Effector memory CD8-positive, alpha-beta T cell (primary cell): Measurements from ENCODE around the gene ALDH3B1.
"Not testable (repeated sequence)": the region's sequence is repeated elsewhere in the genome, so short reads cannot be mapped to it uniquely, and the experiment has no call there.

Experiments
- ATAC-seq: fragments of 150-1000 bp; cut with Tn5 transposase; replicated peaks from 2 replicates; pipeline ENCODE4 v1.10.0; 2021; ENCODE audit warnings: mild to moderate bottlenecking, moderate library complexity
- DNase-seq, 3 experiments: peaks; one replicate each; pipeline ENCODE4 v3.0.0; 2021
- H3K27ac Mint-ChIP-seq, 2 donors: one replicate each; pipeline ENCODE4 v1.8.0; 2022; ENCODE audit warnings: mild to moderate bottlenecking in 2 of 2, mixed read lengths in 2 of 2, moderate library complexity in 2 of 2
- H3K27me3 Mint-ChIP-seq, 2 donors: one replicate each; pipeline ENCODE4 v1.8.0; 2022; ENCODE audit warnings: mixed read lengths in 2 of 2
- H3K36me3 Mint-ChIP-seq: one replicate; pipeline ENCODE4 v1.8.0; 2022; ENCODE audit warnings: mild to moderate bottlenecking, moderate library complexity, mixed read lengths; ENCODE audit not compliant: insufficient read depth
- H3K4me1 Mint-ChIP-seq, 2 donors: one replicate each; pipeline ENCODE4 v1.8.0; 2022; ENCODE audit warnings: low read depth in 2 of 2, mixed read lengths in 2 of 2
- H3K4me3 Mint-ChIP-seq, 2 donors: one replicate each; pipeline ENCODE4 v1.8.0; 2022; ENCODE audit warnings: mild to moderate bottlenecking in 2 of 2, mixed read lengths in 2 of 2, moderate library complexity in 2 of 2
- H3K9me3 Mint-ChIP-seq, 2 donors: one replicate each; pipeline ENCODE4 v1.8.0; 2022; ENCODE audit warnings: mixed read lengths in 2 of 2
- total RNA-seq, 9 experiments: gene quantifications; one replicate each; lab custom pipeline; 2026; lab: John Stamatoyannopoulos, UW

Gene ALDH3B1, protein sequence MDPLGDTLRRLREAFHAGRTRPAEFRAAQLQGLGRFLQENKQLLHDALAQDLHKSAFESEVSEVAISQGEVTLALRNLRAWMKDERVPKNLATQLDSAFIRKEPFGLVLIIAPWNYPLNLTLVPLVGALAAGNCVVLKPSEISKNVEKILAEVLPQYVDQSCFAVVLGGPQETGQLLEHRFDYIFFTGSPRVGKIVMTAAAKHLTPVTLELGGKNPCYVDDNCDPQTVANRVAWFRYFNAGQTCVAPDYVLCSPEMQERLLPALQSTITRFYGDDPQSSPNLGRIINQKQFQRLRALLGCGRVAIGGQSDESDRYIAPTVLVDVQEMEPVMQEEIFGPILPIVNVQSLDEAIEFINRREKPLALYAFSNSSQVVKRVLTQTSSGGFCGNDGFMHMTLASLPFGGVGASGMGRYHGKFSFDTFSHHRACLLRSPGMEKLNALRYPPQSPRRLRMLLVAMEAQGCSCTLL
- 0 to 0.06 (median 0) reads per million in 9 experiments for total RNA-seq

DNA sequence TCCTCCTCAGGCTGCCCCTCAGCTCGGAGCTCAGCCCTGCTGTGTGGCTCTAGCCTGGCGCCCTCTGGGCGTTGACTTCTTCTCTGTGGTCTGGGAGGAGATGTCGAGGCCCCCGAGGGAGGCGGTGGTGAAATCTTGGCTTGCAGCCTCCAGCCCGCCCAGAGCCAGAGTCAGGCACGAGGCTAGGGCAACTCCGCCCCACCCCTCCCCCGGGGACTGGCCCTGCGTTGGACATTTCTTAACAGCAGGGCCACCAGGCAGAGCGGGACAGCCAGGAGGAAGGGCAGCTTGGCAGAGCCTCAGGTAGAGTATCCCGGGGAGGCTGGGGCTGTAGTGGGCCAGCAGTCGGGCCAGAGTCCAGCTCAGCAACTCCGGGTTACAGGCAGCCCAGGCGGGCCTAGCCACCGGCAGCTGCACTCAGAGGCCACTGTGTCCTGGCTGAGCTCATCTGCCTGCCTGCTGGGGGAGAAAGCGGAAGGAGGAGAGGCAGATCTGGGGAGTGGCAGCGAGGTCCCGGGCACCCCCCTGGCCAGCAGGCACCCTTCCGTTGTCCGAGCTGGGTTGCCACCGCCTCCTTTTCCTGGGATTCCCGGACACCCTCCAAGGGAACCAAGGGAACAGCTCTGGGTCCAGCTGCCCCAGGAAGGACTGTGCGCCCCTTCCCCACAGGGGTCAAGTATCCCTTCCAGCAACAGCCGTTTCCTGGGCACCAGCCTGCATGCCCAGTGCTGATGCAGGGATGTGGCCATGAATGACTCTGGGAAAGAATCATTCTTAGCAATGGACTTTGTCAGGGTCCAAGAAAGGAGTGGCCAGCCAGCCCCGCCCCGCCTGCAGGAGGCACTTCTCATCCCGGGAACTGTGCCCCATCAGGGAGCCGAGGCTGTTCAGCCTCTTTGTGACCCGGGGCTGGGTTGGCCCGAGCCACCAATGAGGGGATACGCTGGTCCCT lies at the start of gene ALDH3B1:
TSS of gene ALDH3B1 (plus strand) at position 238 of the 952 bp plus-strand sequence. CDS start 4,971 bp downstream, outside the sequence.
- Mint-ChIP-seq H3K4me1 (peaks cover 0 to 5% of the 10 kb centered on the region in 2 donors), H3K4me3 (no peak within 1 kb of the TSS), H3K27ac (no peak within 1 kb of the TSS), H3K27me3 (peaks cover 0 to 9% of the 10 kb centered on the region in 2 donors), H3K9me3 (no peaks in the 10 kb centered on the region), H3K36me3 (peaks cover 2% of the 10 kb centered on the region)
- DNase-seq (no peak), ATAC-seq (peak; percentile 41)

DNA sequence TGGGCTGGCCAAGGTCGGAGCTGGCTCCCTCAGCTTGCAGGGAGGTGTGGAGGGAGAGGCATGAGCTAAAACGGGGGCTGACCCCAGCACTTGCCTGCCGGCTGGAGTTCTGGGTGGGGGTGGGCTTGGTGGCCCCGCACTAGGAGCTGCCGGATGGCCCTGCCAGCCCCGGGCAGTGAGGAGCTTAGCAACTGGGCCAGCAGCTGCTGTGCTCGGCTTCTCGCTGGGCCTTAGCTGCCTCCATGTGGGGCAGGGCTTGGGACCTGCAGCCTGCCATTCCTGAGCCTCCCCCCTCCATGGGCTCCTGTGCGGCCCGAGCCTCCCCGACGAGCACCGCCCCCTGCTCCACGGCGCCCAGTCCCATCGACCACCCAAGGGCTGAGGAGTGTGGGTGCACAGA lies 46.9 kb upstream of the ALDH3B1 start:
- H3K9me3 Mint-ChIP-seq, ATAC-seq, H3K27ac Mint-ChIP-seq, H3K4me3 Mint-ChIP-seq, H3K4me1 Mint-ChIP-seq, DNase-seq, H3K36me3 Mint-ChIP-seq: not testable (repeated sequence)
- H3K27me3 Mint-ChIP-seq, result peaks cover 25 to 41% of the 10 kb centered on the region in 2 donors

DNA sequence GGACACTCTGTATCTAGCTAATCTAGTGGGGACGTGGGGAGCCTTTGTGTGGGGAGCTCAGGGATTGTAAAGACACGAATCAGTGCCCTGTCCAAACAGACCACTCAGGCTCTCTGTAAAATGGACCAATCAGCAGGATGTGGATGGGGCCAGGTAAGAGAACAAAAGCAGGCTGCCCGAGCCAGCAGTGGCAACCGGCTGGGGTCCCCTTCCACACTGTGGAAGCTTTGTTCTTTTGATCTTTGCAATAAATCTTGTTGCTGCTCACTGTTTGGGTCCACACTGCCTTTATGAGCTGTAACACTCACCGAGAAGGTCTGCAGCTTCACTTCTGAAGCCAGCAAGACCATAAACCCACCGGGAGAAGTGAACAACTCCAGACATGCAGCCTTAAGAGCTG lies 46.2 kb upstream of the ALDH3B1 start:
- DNase-seq, H3K4me3 Mint-ChIP-seq, H3K36me3 Mint-ChIP-seq, H3K27ac Mint-ChIP-seq, H3K9me3 Mint-ChIP-seq, H3K4me1 Mint-ChIP-seq, ATAC-seq: not testable (repeated sequence)
- H3K27me3 Mint-ChIP-seq, result peaks cover 25 to 35% of the 10 kb centered on the region in 2 donors

DNA sequence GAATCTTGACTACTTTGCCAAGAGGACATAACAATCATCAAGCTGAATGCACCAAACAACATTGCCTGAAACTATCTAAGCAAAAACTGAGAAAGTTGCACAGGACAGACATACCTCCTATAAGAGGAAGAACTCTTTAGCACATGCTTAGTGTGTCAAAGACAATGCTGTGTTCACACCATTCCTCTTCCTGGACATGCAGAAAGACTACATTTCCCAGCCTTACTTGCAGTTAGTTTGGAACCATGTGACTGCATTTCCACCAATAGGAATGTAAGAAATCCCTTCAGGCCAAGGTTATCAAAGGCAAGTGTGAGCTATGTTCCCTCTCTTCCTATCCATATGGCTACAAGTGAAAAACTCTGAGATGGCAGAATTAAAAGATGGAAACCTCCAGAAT lies 45.4 kb upstream of the ALDH3B1 start:
- DNase-seq, ATAC-seq, H3K4me3 Mint-ChIP-seq, H3K9me3 Mint-ChIP-seq, H3K27ac Mint-ChIP-seq, H3K36me3 Mint-ChIP-seq, H3K4me1 Mint-ChIP-seq: not testable (repeated sequence)
- peaks cover 21 to 29% of the 10 kb centered on the region in 2 donors for H3K27me3 Mint-ChIP-seq

DNA sequence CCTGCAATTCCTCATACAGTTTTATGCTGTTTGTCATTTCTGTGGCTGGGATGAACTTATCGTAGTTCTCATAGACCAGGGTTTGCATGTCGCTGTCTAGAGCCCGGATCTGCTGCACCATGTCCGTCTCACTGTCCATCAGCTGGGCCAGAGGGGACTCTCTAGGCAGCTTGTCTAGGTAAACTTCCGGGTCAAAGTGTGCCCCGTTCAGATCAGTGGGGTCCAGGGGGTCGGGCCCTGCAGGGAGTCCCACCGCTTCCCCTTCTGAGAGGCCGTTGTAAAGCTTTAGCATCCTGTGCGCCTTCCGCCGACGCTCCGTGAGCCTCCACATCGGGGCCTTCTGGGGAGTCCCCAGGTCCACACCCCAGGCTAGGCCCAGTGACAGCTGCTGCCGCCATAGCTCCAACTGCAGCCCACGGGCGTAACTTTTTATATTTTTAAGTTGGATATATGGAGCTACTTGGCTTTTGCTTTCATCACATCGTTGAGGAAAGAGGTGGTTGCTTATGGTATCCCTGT lies 44.2 kb upstream of the ALDH3B1 start:
- not testable (repeated sequence) for H3K4me1 Mint-ChIP-seq, H3K9me3 Mint-ChIP-seq, H3K36me3 Mint-ChIP-seq, H3K27ac Mint-ChIP-seq, ATAC-seq, H3K4me3 Mint-ChIP-seq, DNase-seq
- H3K27me3 Mint-ChIP-seq, result peaks cover 13 to 26% of the 10 kb centered on the region in 2 donors

DNA sequence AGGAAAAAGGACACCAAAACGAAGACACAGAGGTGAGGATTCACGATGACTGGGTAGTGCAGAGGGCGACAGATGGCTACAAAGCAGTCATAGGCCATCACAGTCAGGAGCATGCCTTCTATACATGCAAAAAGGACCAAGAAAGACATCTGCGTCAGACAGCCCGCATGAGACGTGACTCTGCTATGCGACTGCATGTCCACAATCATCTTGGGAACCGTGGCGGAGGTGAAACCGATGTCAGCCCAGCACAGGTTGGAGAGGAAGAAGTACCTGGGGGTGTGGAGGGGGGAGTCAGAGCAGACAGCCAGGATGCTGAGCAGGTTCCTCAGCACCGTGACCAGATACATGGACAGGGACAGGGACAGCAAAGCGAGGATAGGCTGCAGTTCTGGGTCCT lies 35.4 kb upstream of the ALDH3B1 start:
- not testable (repeated sequence) for DNase-seq, H3K27ac Mint-ChIP-seq, H3K9me3 Mint-ChIP-seq, ATAC-seq, H3K36me3 Mint-ChIP-seq, H3K4me1 Mint-ChIP-seq, H3K4me3 Mint-ChIP-seq
- peaks cover 47 to 82% of the 10 kb centered on the region in 2 donors for H3K27me3 Mint-ChIP-seq

DNA sequence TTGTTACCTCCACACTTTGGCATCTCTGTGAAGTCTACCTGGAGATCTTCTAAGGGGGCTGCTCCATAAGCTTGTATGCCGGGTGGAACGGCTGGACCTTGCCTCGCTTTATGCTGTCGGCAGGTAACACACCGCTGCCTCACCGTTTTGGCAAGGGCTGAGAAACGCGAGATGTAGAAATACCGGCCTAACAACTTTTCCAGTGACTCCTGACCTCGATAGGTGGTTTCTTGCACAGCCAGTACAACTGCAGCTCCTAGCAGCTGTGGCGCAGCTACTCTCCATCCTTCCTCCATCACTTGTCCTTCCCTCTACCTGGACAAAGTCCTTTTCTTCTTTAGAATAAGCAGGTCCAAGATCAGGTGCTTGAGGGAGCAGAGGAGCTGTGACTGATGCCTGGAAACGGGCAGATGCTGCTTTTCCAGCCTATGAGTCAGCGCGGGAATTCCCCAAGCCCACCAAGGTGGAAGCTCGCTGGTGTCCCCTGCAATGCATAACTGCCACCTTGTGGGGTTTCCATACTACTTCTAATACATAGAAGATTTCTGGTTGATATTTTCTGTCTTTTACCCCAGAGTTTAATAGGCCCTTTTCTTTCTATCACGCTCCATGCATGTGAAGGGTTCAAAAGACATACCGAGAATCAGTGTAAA lies 31.2 kb upstream of the ALDH3B1 start:
- not testable (repeated sequence) for H3K4me1 Mint-ChIP-seq, H3K4me3 Mint-ChIP-seq, H3K36me3 Mint-ChIP-seq, DNase-seq, H3K27ac Mint-ChIP-seq, H3K9me3 Mint-ChIP-seq, ATAC-seq
- H3K27me3 Mint-ChIP-seq, result peaks cover 33 to 76% of the 10 kb centered on the region in 2 donors

DNA sequence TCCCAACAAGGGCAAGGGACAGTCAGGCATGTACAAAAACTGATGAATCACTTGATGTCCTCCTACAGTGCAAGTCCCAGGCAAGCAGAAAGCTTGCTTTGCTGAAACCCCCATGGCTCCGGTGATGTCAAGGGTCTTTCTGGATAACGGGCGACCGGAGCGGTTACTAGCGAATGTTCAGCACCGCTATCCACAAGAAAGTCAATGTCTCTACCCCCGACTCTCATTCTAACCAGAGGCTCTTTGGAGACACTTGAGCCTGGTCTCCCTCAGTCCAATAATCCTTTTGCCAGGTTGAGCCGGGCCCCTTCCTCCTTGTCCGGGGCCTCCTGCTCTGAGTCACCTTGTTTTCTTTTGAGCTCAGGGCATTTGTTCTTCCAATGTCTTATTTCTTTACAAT lies 28.9 kb upstream of the ALDH3B1 start:
- ATAC-seq, H3K36me3 Mint-ChIP-seq, DNase-seq, H3K4me3 Mint-ChIP-seq, H3K27ac Mint-ChIP-seq, H3K4me1 Mint-ChIP-seq, H3K9me3 Mint-ChIP-seq: not testable (repeated sequence)
- peaks cover 26 to 65% of the 10 kb centered on the region in 2 donors for H3K27me3 Mint-ChIP-seq

DNA sequence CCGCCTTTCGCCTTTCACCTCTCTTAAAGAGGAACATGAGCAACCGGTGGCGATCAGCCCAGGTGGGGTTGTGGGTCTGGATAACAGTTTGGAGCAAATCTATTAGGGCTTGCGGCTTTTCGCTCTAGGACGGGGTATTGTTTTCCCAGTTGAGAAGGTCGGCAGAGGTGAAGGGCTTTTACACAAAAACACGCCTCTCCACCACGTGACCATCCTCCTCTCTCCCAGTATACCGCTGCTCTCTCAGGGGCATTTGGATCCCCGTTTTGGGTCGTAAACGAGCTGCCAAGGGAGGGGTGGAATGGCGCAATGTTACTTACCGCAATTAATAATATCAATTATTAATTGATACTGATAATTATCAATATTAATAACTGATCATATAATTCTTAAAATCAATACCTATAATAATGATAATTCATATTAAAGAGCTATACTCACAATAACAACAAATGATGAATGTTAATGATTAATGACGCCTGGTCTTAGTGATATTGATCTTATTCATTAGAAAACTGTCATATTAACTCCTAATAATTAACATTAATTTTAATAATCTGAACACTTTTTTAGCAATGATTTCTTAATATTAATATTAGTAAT lies 27.8 kb upstream of the ALDH3B1 start:
- H3K27ac Mint-ChIP-seq, H3K36me3 Mint-ChIP-seq, ATAC-seq, DNase-seq, H3K4me1 Mint-ChIP-seq, H3K4me3 Mint-ChIP-seq, H3K9me3 Mint-ChIP-seq: not testable (repeated sequence)
- H3K27me3 Mint-ChIP-seq, result peaks cover 21 to 54% of the 10 kb centered on the region in 2 donors

DNA sequence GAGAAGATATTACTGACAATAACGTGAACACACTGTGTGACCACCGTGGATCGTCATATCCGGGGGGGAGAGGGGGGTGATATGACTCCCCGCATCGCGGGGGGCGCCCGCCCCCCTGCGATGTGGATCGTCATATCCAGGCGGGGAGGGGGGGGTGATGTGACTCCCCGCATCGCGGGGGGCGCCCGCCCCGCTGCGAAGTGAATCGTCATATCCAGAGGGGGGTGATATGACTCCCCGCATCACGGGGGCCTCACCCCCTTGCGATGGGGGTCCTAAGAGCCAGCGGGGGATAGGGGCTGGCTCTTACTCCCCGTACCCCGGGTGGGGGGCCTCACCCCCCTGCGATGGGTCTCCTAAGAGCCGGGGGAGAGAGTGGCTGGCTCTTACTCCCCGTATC lies 26.2 kb upstream of the ALDH3B1 start:
- Mint-ChIP-seq H3K36me3 (no peaks in the 10 kb centered on the region), H3K9me3 (no peaks in the 10 kb centered on the region), H3K4me1 (no peaks in the 10 kb centered on the region), H3K4me3 (no peak overlapping the region), H3K27me3 (peaks cover 13 to 38% of the 10 kb centered on the region in 2 donors), H3K27ac (no peak overlapping the region)
- DNase-seq (no peak), ATAC-seq (no peak)

DNA sequence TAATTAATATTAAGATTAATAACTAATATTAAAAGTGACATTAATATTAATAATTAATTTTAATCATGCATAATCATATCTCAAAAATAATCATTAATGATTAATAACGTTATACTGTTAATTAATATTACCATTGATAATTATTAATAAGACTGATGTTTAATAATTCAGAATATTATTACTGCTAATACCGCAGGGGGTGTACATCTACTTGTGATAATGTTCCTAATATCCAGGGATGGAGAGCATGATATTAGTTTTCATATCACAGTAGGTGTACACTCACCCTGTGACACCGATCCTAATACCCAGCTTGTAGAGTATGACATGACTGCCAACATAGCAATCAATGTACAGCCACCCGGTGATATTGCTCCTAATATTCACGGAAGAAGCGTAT lies 24.8 kb upstream of the ALDH3B1 start:
- H3K27me3 Mint-ChIP-seq, result peaks cover 7 to 25% of the 10 kb centered on the region in 2 donors
- DNase-seq, H3K4me1 Mint-ChIP-seq, ATAC-seq, H3K9me3 Mint-ChIP-seq, H3K4me3 Mint-ChIP-seq, H3K36me3 Mint-ChIP-seq, H3K27ac Mint-ChIP-seq: not testable (repeated sequence)

DNA sequence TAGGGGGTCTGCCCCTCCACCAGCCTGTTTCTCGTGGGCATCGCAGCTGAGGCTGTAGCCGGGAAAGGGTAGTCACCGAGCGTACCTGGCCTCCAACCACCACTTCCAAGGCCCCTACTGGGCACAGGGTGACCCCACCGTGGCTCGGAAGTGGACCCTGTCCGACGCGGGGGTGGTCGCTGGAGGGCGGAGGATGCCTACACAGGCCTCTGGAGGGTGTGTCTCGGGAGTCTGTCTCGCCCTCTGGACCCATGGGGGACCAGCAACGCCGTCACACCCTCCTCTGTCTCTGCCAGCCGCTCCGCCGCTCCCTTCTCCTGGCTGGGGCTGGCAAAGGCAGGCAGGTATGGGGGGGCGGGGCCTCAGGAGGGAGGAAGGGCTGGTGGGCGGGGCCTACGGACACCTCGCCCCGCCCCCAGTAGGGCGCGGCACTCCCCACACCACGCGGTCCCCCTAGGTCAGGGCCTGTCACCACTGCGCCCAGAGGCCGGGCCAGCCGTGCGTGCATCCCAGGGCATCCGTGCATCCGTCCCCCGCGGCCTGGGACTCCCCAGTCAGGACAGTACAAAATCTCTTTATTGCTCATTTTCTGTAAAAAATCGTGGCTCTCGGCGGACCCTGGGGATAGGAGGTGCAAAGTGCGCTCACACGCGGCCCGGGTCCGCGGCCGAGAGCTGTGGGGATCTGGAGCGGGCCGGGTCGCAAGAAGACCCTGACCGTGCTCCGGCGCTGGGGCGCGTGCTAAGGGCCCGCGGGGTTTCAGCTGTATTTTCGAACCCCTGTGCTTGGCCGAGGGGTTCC lies 19.4 kb upstream of the ALDH3B1 start:
- not testable (repeated sequence) for H3K27me3 Mint-ChIP-seq, DNase-seq, H3K4me1 Mint-ChIP-seq, H3K9me3 Mint-ChIP-seq, H3K36me3 Mint-ChIP-seq, ATAC-seq
- Mint-ChIP-seq H3K4me3 (peak overlapping the region in 1 of 2 donors; percentile 17), H3K27ac (peak overlapping the region in 1 of 2 donors; percentile 23)
